ENCODE measurements around the gene STOML3. TPM values are rescaled to one million over a fixed set of nuclear protein-coding genes. Genes with fewer than 3 reads are reported as not detected.

Gene STOML3
- total RNA-seq, 1 donor from 2014 or later, result not detected

GRCh38 chr13:38944219-38944618 lies 46.4 kb downstream of the STOML3 start:
- DNase-seq (ENCODE audit: missing footprints) (no peak), ATAC-seq (no peak)
- intact Hi-C loops (cut with DNase I), result no loop called here

- DNase-seq (ENCODE audit: missing footprints) (no peak), ATAC-seq (no peak)
- intact Hi-C loops (cut with DNase I), result no loop called here
Measured at GRCh38 chr13:38943231-38943630, 47.4 kb downstream of the STOML3 start.

GRCh38 chr13:38941353-38941945 lies 49.2 kb downstream of the STOML3 start:
- intact Hi-C loops (cut with DNase I), result no loop called here
- DNase-seq (ENCODE audit: missing footprints), result no peak
- ATAC-seq, result no peak

DNA sequence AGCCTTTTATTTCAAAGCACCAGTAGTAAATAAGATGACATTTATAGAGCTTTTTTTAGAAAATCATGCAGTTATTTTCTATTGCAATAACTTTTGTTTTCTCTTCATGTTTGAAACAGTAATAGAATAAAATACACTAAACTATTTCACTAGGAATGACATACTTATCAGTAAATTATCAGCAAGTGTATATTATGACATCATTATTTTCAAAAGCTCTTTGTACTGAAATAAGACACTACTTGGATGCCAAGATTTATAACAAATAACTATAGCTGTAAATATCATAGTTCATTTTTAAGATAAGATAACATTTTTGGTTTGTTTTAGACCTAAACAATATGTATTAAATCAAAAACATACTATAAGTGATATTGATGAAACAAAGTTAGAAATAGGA lies 56.8 kb downstream of the STOML3 start:
- intact Hi-C loops (cut with DNase I), result no loop called here
- no peak for ATAC-seq

GRCh38 chr13:38922170-38922569 lies 68.5 kb downstream of the STOML3 start:
- DNase-seq (ENCODE audit: missing footprints), result no peak
- intact Hi-C loops (cut with DNase I), result no loop called here

More for the DNA sequence above, 56.8 kb downstream of the STOML3 start:
- no peak for DNase-seq (ENCODE audit: missing footprints)

GRCh38 chr13:38921081-38921480 lies 69.5 kb downstream of the STOML3 start:
- ATAC-seq (no peak), DNase-seq (ENCODE audit: missing footprints) (no peak)
- intact Hi-C loops (cut with DNase I), result no loop called here

More at GRCh38 chr13:38922170-38922569, 68.5 kb downstream of the STOML3 start:
- no peak for ATAC-seq

Other genes with a start within 250 kb of the STOML3 start
- 15.9 TPM for gene PROSER1, start 47.3 kb upstream of the STOML3 start, total RNA-seq
- gene NHLRC3, start 47.6 kb upstream of the STOML3 start, total RNA-seq, result 9.5 TPM

Measured in Right ventricle myocardium inferior (tissue), 1 donor.